K562 (cell line): ENCODE results near the gene PPFIA1. TPM values are rescaled to one million over a fixed set of nuclear protein-coding genes. Genes with fewer than 3 reads are reported as not detected.

Source experiments
- ATAC-seq: fragments of 200-7000 bp; cut with Tn5 transposase; 3 replicates; pipeline ENCODE4 v1.9.1; 2020; ENCODE audit warnings: moderate library complexity
- BruUV-seq: library from RNA; stranded (reverse); fragments of 400-500 nt; replicated peaks from 2 replicates; lab custom pipeline; 2021; lab: Mats Ljungman, UMichigan
- CTCF ChIA-PET: fragments of 300-600 bp; formaldehyde crosslinking; extraction: SDS; loops from one replicate; lab custom pipeline; 2021; ENCODE audit warnings: low intra/inter-chr PET ratio; lab: Yijun Ruan, JAX
- POLR2A ChIA-PET: fragments of 300-600, 350-650 bp; sonication (Branson Sonifier 250); formaldehyde crosslinking; extraction: SDS; loops from one replicate; lab custom pipeline; 2021; ENCODE audit warnings: antibody characterized with exemption, inconsistent platforms; lab: Yijun Ruan, JAX
- DNase-seq, 4 experiments: peaks; one replicate each; pipeline versions ENCODE4 v3.0.0 to v3.0.0-alpha.2; 2011 to 2018; ENCODE audit warnings: low spot score in 3 of 4, mixed read lengths in 3 of 4; ENCODE audit errors: extremely low read depth in 1 of 4
- FAIRE-seq: peaks from 2 replicates; lab custom pipeline; 2011; peaks lifted over from hg19 to GRCh38; lab: Jason Lieb, UNC
- H2AFZ ChIP-seq: 2 replicates; pipeline ENCODE4 v1.6.0; 2011; ENCODE audit warnings: low read depth, low read length, control low read depth, inconsistent platforms
- H3K27ac ChIP-seq: fragments of 200-600 bp; 3 replicates; pipeline ENCODE4 v1.8.0; 2011; ENCODE audit warnings: low read depth, mild to moderate bottlenecking, control low read depth, inconsistent platforms, low read length, moderate library complexity, mixed read lengths; ENCODE audit errors: extremely low read depth
- H3K27me3 ChIP-seq, 2 experiments: fragments of 300-600 bp in 1 of 2; 2 replicates in 1 of 2; 3 replicates in 1 of 2; pipeline versions ENCODE4 v1.6.0 to v1.8.0; 2011; ENCODE audit warnings: inconsistent platforms in 2 of 2, low read length in 2 of 2, mild to moderate bottlenecking in 1 of 2, mixed read lengths in 1 of 2, moderate library complexity in 1 of 2; ENCODE audit not compliant: control insufficient read depth in 2 of 2, insufficient read depth in 2 of 2
- H3K36me3 ChIP-seq: fragments of 300-600 bp; 3 replicates; pipeline ENCODE4 v1.8.0; 2011; ENCODE audit warnings: mild to moderate bottlenecking, low read length, inconsistent platforms; ENCODE audit not compliant: control insufficient read depth, insufficient read depth
- H3K4me1 ChIP-seq, 2 experiments: fragments of 200-600 bp in 1 of 2; replicated peaks in 1 of 2; 2 replicates in 1 of 2; 3 replicates in 1 of 2; pipeline versions ENCODE4 v1.5.1 to v1.8.0; 2011; ENCODE audit warnings: inconsistent platforms in 2 of 2, low read length in 2 of 2, mild to moderate bottlenecking in 1 of 2, mixed read lengths in 1 of 2, moderate library complexity in 1 of 2; ENCODE audit not compliant: control insufficient read depth in 2 of 2, insufficient read depth in 2 of 2
- H3K4me2 ChIP-seq: 2 replicates; pipeline ENCODE4 v1.6.1; 2011; ENCODE audit warnings: low read length, control low read depth, inconsistent platforms, mixed read lengths; ENCODE audit not compliant: insufficient read depth
- H3K4me3 ChIP-seq: fragments of 200-600 bp; sonication (generic), shearing (Covaris generic); 2 replicates; pipeline ENCODE4 v1.5.1; 2016; ENCODE audit warnings: control low read depth, inconsistent platforms
- H3K79me2 ChIP-seq: fragments of 200-600 bp; 3 replicates; pipeline ENCODE4 v1.8.0; 2011; ENCODE audit warnings: low read length, inconsistent platforms; ENCODE audit not compliant: control insufficient read depth, insufficient read depth
- H3K9ac ChIP-seq, 2 experiments: 2 replicates each; pipeline versions ENCODE4 v1.6.0 to v1.6.1; 2011; ENCODE audit warnings: low read depth in 2 of 2, low read length in 2 of 2, control low read depth in 1 of 2, inconsistent platforms in 1 of 2, mild to moderate bottlenecking in 1 of 2, mixed read lengths in 1 of 2; ENCODE audit not compliant: insufficient read depth in 1 of 2
- H3K9me1 ChIP-seq: one replicate; pipeline ENCODE4 v1.6.0; 2011; ENCODE audit warnings: inconsistent platforms, mild to moderate bottlenecking, low read length, moderate library complexity; ENCODE audit not compliant: control insufficient read depth, insufficient read depth
- H3K9me3 ChIP-seq: replicated peaks from 2 replicates; pipeline ENCODE4 v1.5.1; 2011; ENCODE audit warnings: low read depth, low read length, inconsistent platforms; ENCODE audit not compliant: control insufficient read depth, insufficient read depth
- H4K20me1 ChIP-seq: replicated peaks from 2 replicates; pipeline ENCODE4 v1.6.1; 2011; ENCODE audit warnings: low read length, inconsistent platforms, mixed read lengths; ENCODE audit not compliant: control insufficient read depth, insufficient read depth
- DLX4 ChIP-seq: fragments of 250-450 bp; sonication (Bioruptor Pico); IDR thresholded peaks from 2 replicates; pipeline ENCODE4 v1.6.1; 2021; ENCODE audit warnings: mild to moderate bottlenecking
- HCFC1 ChIP-seq: IDR thresholded peaks from 2 replicates; pipeline ENCODE4 v1.6.1; 2012; ENCODE audit warnings: low read depth, low read length, improper control_type of control experiment
- MAZ ChIP-seq, 2 experiments: fragments of 450-650 bp in 1 of 2; sonication (generic) in 1 of 2; formaldehyde crosslinking; IDR thresholded peaks in 1 of 2; conservative IDR thresholded peaks in 1 of 2; 2 replicates each; pipeline versions ENCODE4 v1.4.0 to v1.5.0; 2020; ENCODE audit warnings: mild to moderate bottlenecking in 1 of 2, missing genetic modification reagents in 1 of 2
- SMARCA4 ChIP-seq: fragments of 450-650 bp; IDR thresholded peaks from 2 replicates; pipeline ENCODE4 v1.6.1; 2016
- USF1 ChIP-seq: sonication (generic); formaldehyde crosslinking; IDR thresholded peaks from 2 replicates; pipeline ENCODE4 v1.9.0; 2022; ENCODE audit warnings: mild to moderate bottlenecking, missing genetic modification reagents
- ZBTB7A ChIP-seq: IDR thresholded peaks from 2 replicates; pipeline ENCODE4 v1.6.1; 2011; ENCODE audit warnings: low read depth, mild to moderate bottlenecking, low read length, moderate library complexity, borderline replicate concordance; ENCODE audit not compliant: control insufficient read depth
- ZC3H11A ChIP-seq: IDR thresholded peaks from 2 replicates; pipeline ENCODE4 v1.6.1; 2012; ENCODE audit warnings: low read depth, low read length, improper control_type of control experiment
- ZNF830 ChIP-seq: fragments of 250-450 bp; sonication (Bioruptor Pico); IDR thresholded peaks from 2 replicates; pipeline ENCODE4 v1.5.0; 2021; ENCODE audit warnings: mild to moderate bottlenecking
- WGBS: fragments of 100-300 bp; shearing (Covaris generic); methylation state at CpG from one replicate; pipeline ENCODE4 v1.1.6; 2016; ENCODE audit warnings: low coverage, mixed read lengths; ENCODE audit not compliant: insufficient coverage; ENCODE audit errors: missing lambda C conversion rate; 5-methylcytosine and 5-hydroxymethylcytosine counted together
- in situ Hi-C: fragments of 300-500 bp; cut with MboI; formaldehyde crosslinking; loops from 4 replicates; pipeline ENCODE4 v1.15.0; 2018; ENCODE audit warnings: inconsistent platforms, mixed read lengths
- intact Hi-C: fragments of 100-400 bp; cut with micrococcal nuclease; formaldehyde crosslinking; loops from 2 replicates; pipeline ENCODE4 v1.14.2; 2022
- polyA plus RNA-seq, 8 experiments: library from polyadenylated mRNA; depleted of rRNA in 4 of 8; stranded (reverse) in 5 of 8; unstranded in 3 of 8; fragments of >200 nt; fragmentation: Nextera tagmentation in 2 of 8; fragmentation: Illumina TruSeq in 1 of 8; extraction: Ambion mirVana in 2 of 8; extraction: Trizol in 1 of 8; gene quantifications; 2 replicates each; pipeline versions ENCODE4 v1.2.1 to v1.2.3, GENCODE V29; 2011 to 2014; ENCODE audit warnings: inconsistent platforms in 1 of 8, missing spikeins in 1 of 8
- total RNA-seq, 7 experiments: library from RNA; depleted of rRNA in 6 of 7; stranded (reverse); fragments of >200 nt in 6 of 7; fragmentation: Illumina TruSeq in 2 of 7; extraction: Trizol in 2 of 7; gene quantifications; 2 replicates each; pipeline versions ENCODE4 v1.2.1 to v1.2.3, GENCODE V29; 2011 to 2021; ENCODE audit warnings: low replicate concordance in 1 of 7

The PPFIA1 gene
- total and polyA plus RNA-seq, 9 of the 15 experiments (the other 6 are each of a cell fraction or from before 2014, with no cell fraction given) = 9.9 to 41.5 (median 28.5) TPM

- TF ChIP-seq USF1 (CRISPR knock-in tag) (peak; percentile 38; the same call in 1 of the 2 replicates), MAZ (CRISPR knock-in tag; conservative IDR thresholded peaks at IDR 0.05 in 1 of 2, IDR thresholded peaks at IDR 0.05 in 1 of 2) (no peak), DLX4 (CRISPR knock-in tag) (no peak), SMARCA4 (0 out of 2 replicates have a peak, but pooled peaks have one; percentile 21), ZBTB7A (no peak), HCFC1 (0 out of 2 replicates have a peak, but pooled peaks have one; percentile 10), ZC3H11A (no peak)
Observed at GRCh38 chr11:70226967-70227366, 43.5 kb upstream of the PPFIA1 start (continued).

GRCh38 chr11:70229737-70230136, 40.8 kb upstream of the PPFIA1 start:
- Histone ChIP-seq H3K4me3 (no peak overlapping the region), H3K79me2 (no peaks in the 10 kb centered on the region), H3K9me1 (no peaks in the 10 kb centered on the region), H3K9ac (no peak overlapping the region), H4K20me1 (0 out of 2 replicates have a peak, but pooled peaks cover 6% of the 10 kb centered on the region), H3K36me3 (no peaks in the 10 kb centered on the region), H3K27ac (no peak overlapping the region), H3K4me1 (peaks cover 4 to 7% of the 10 kb centered on the region in 2 experiments; a peak in 3 of 5 replicates), H2AFZ (no peak overlapping the region), H3K4me2 (no peak overlapping the region), H3K9me3 (no peaks in the 10 kb centered on the region), H3K27me3 (peaks cover 0 to 5% of the 10 kb centered on the region in 2 experiments; a peak in 2 of 5 replicates)
- WGBS = 39% methylated on average over 10 of the region's 10 CpGs
- FAIRE-seq (no peak), ATAC-seq (no peak), DNase-seq (no peak)
- POLR2A ChIA-PET = interaction anchor here (0.6 kb wide), 1 partner anchor 16 kb away, joined by 3 read pairs; no protein-coding TSS in a partner anchor
- no TSS peak for BruUV-seq
- CTCF ChIA-PET = no interaction called here
- TF ChIP-seq ZNF830 (CRISPR knock-in tag) = no peak
- in situ Hi-C loops (no loop called here), intact Hi-C loops (no loop called here)
